WTC11 (cell line): ENCODE measurements around the gene DISC1.

Experiments used
- ATF6 ChIP-seq: sonication (generic); formaldehyde crosslinking; IDR thresholded peaks from 2 replicates; pipeline ENCODE4 v1.8.1; 2023; ENCODE audit warnings: mild to moderate bottlenecking, missing genetic modification reagents
- CREM ChIP-seq: sonication (generic); formaldehyde crosslinking; IDR thresholded peaks from 2 replicates; pipeline ENCODE4 v1.8.1; 2022; ENCODE audit warnings: mild to moderate bottlenecking, missing genetic modification reagents, moderate library complexity
- CTCF ChIP-seq: fragments of 200-600 bp; IDR thresholded peaks from 2 replicates; pipeline ENCODE4 v1.8.0; 2022; ENCODE audit warnings: antibody characterized with exemption
- MAX ChIP-seq: sonication (generic); formaldehyde crosslinking; IDR thresholded peaks from 2 replicates; pipeline ENCODE4 v1.8.0; 2022; ENCODE audit warnings: mild to moderate bottlenecking, missing genetic modification reagents
- RELA ChIP-seq: sonication (generic); formaldehyde crosslinking; IDR thresholded peaks from 2 replicates; pipeline ENCODE4 v1.8.1; 2022; ENCODE audit warnings: missing genetic modification reagents, mild to moderate bottlenecking, borderline replicate concordance
- ZNF138 ChIP-seq: sonication (generic); formaldehyde crosslinking; conservative IDR thresholded peaks from 2 replicates; pipeline ENCODE4 v1.8.1; 2022; ENCODE audit warnings: mild to moderate bottlenecking, moderate library complexity, missing genetic modification reagents
- ZNF281 ChIP-seq: sonication (generic); formaldehyde crosslinking; IDR thresholded peaks from 2 replicates; pipeline ENCODE4 v1.8.0; 2023; ENCODE audit warnings: mild to moderate bottlenecking, missing genetic modification reagents

- no peak for TF ChIP-seq RELA
- TF ChIP-seq ZNF138 (CRISPR knock-in tag), result no peak
- no peak for TF ChIP-seq ATF6 (CRISPR knock-in tag)
- no peak for TF ChIP-seq CTCF
- no peak for TF ChIP-seq ZNF281 (CRISPR knock-in tag)
- no peak for TF ChIP-seq MAX
- TF ChIP-seq CREM (CRISPR knock-in tag), result no peak
These were observed 73.2 kb downstream of the DISC1 start for GRCh38 chr1:231699784-231700183.
